C4-2B (cell line): ENCODE results near the gene ARNT2.
A peak's percentile ranks its signal among the peaks of the same experiment; 100 is the strongest.

Experiments
- H3K27ac ChIP-seq: fragments of 450-650 bp; 2 replicates; pipeline ENCODE4 v1.5.1; 2017
- CTCF ChIP-seq: fragments of 450-650 bp; conservative IDR thresholded peaks from 2 replicates; pipeline ENCODE4 v1.5.1; 2017; ENCODE audit warnings: mild to moderate bottlenecking
- ZFX ChIP-seq: fragments of 450-650 bp; IDR thresholded peaks from 2 replicates; pipeline ENCODE4 v1.6.1; 2017

ARNT2 gene

GRCh38 chr15:80411788-80412288, 7.7 kb downstream of the ARNT2 start:
- H3K27ac ChIP-seq, result no peak overlapping the region
- TF ChIP-seq CTCF, result no peak
- TF ChIP-seq ZFX, result no peak

GRCh38 chr15:80414546-80415357, 10.6 kb downstream of the ARNT2 start:
- no peak for TF ChIP-seq ZFX
- no peak for TF ChIP-seq CTCF
- no peak overlapping the region for H3K27ac ChIP-seq

- TF ChIP-seq CTCF (no peak), ZFX (no peak)
- H3K27ac ChIP-seq, result no peak overlapping the region
Observed at GRCh38 chr15:80415358-80415670, 11.1 kb downstream of the ARNT2 start.

- H3K27ac ChIP-seq, result no peak overlapping the region
- TF ChIP-seq CTCF (no peak), ZFX (no peak)
Observed at GRCh38 chr15:80416702-80417101, 12.5 kb downstream of the ARNT2 start.

GRCh38 chr15:80418892-80419537, 14.8 kb downstream of the ARNT2 start:
- H3K27ac ChIP-seq, result no peak overlapping the region
- TF ChIP-seq CTCF (peak; percentile 89), ZFX (no peak)

- H3K27ac ChIP-seq, result no peak overlapping the region
- TF ChIP-seq ZFX (no peak), CTCF (no peak)
Observed at GRCh38 chr15:80419546-80419945, 15.4 kb downstream of the ARNT2 start.

- no peak overlapping the region for H3K27ac ChIP-seq
- TF ChIP-seq CTCF (no peak), ZFX (no peak)
Observed at GRCh38 chr15:80420658-80421057, 16.5 kb downstream of the ARNT2 start.
